Caco-2 (cell line): ENCODE measurements around the gene SIAH3. TPM values are rescaled to one million over a fixed set of nuclear protein-coding genes. Genes with fewer than 3 reads are reported as not detected.

ENCODE experiments used
- BruUV-seq: library from RNA; stranded (reverse); fragments of 400-500 nt; replicated peaks from 2 replicates; lab custom pipeline; 2021; lab: Mats Ljungman, UMichigan
- CTCF ChIA-PET: fragments of 300-600 bp; sonication (Branson Sonifier 250); formaldehyde crosslinking; loops from one replicate; lab custom pipeline; 2022; ENCODE audit warnings: antibody characterized with exemption; lab: Charles Lee
- POLR2A ChIA-PET: fragments of 300-600 bp; sonication (Branson Sonifier 250); formaldehyde crosslinking; loops from one replicate; lab custom pipeline; 2022; ENCODE audit warnings: antibody characterized with exemption; lab: Charles Lee
- DNase-seq, 2 experiments: peaks; one replicate each; pipeline versions ENCODE4 v3.0.0 to v3.0.0-alpha.2; 2020 to 2022
- H3K27me3 ChIP-seq: replicated peaks from 2 replicates; pipeline ENCODE4 v1.6.0; 2011; ENCODE audit warnings: low read length; ENCODE audit not compliant: control insufficient read depth, insufficient read depth
- H3K36me3 ChIP-seq: 2 replicates; pipeline ENCODE4 v1.5.1; 2011; ENCODE audit warnings: low read length; ENCODE audit not compliant: control insufficient read depth, insufficient read depth
- H3K4me1 ChIP-seq: fragments of 250-450 bp; sonication (Bioruptor Pico); 2 replicates; pipeline ENCODE4 v1.5.1; 2020; ENCODE audit warnings: mild to moderate bottlenecking
- H3K4me3 ChIP-seq: 2 replicates; pipeline ENCODE4 v1.5.1; 2011; ENCODE audit warnings: low read depth, mild to moderate bottlenecking, control low read depth, low read length
- H3K9me3 ChIP-seq: fragments of 250-450 bp; sonication (Bioruptor Pico); 2 replicates; pipeline ENCODE4 v1.5.1; 2020; ENCODE audit warnings: mild to moderate bottlenecking, moderate library complexity
- H3K27ac Mint-ChIP-seq: one replicate; pipeline ENCODE4 v1.8.0; 2022; ENCODE audit warnings: mixed read lengths; ENCODE audit not compliant: unreplicated experiment
- H3K27me3 Mint-ChIP-seq: one replicate; pipeline ENCODE4 v1.8.0; 2022; ENCODE audit warnings: mixed read lengths; ENCODE audit not compliant: insufficient read depth, unreplicated experiment
- H3K36me3 Mint-ChIP-seq: one replicate; pipeline ENCODE4 v1.8.0; 2022; ENCODE audit warnings: mild to moderate bottlenecking, mixed read lengths; ENCODE audit not compliant: insufficient read depth, unreplicated experiment
- H3K4me1 Mint-ChIP-seq: one replicate; pipeline ENCODE4 v1.8.0; 2022; ENCODE audit warnings: low read depth, mixed read lengths; ENCODE audit not compliant: unreplicated experiment
- H3K4me3 Mint-ChIP-seq: one replicate; pipeline ENCODE4 v1.8.0; 2022; ENCODE audit warnings: mild to moderate bottlenecking, moderate library complexity, mixed read lengths; ENCODE audit not compliant: unreplicated experiment
- H3K9me3 Mint-ChIP-seq: one replicate; pipeline ENCODE4 v1.8.0; 2022; ENCODE audit warnings: mixed read lengths; ENCODE audit not compliant: unreplicated experiment
- CTCF ChIP-seq, 2 experiments: fragments of 200-600 bp in 1 of 2; IDR thresholded peaks; 1 replicate in 1 of 2; 2 replicates in 1 of 2; pipeline versions ENCODE4 v1.5.1 to v1.8.0; 2011 to 2022; ENCODE audit warnings: antibody characterized with exemption in 1 of 2, control low read depth in 1 of 2, inconsistent platforms in 1 of 2, low read depth in 1 of 2, low read length in 1 of 2, mild to moderate bottlenecking in 1 of 2, moderate library complexity in 1 of 2; ENCODE audit not compliant: insufficient read depth in 1 of 2, severe bottlenecking in 1 of 2, unreplicated experiment in 1 of 2
- intact Hi-C: fragments of 100-400 bp; cut with micrococcal nuclease; formaldehyde crosslinking; loops from one replicate; pipeline ENCODE4 v1.10.0; 2022; ENCODE audit not compliant: unreplicated experiment
- total RNA-seq: library from RNA; stranded (reverse); gene quantifications from 2 replicates; pipeline ENCODE4 v1.2.3, GENCODE V29; 2022

SIAH3 gene
- total RNA-seq, 1 experiment from 2014 or later: not detected

GRCh38 chr13:45826731-45827130 lies 24.8 kb downstream of the SIAH3 start:
- CTCF ChIA-PET: interaction anchor here (0.6 kb wide), 1 partner anchor 19 kb away, joined by 3 read pairs; no protein-coding TSS in a partner anchor
- Mint-ChIP-seq H3K9me3 (no peaks in the 10 kb centered on the region), H3K27me3 (peaks cover 3% of the 10 kb centered on the region), H3K36me3 (no peaks in the 10 kb centered on the region), H3K4me1 (no peaks in the 10 kb centered on the region), H3K27ac (no peak overlapping the region), H3K4me3 (no peak overlapping the region)
- intact Hi-C loops: no loop called here
- no peak for TF ChIP-seq CTCF (IDR thresholded peaks at IDR 0.05; ENCODE audit: insufficient read depth in 1 of 2, low read depth in 1 of 2, low read length in 1 of 2, severe bottlenecking in 1 of 2, unreplicated experiment in 1 of 2)
- no peak overlapping the region for H3K4me3 ChIP-seq
- POLR2A ChIA-PET: no interaction called here
- H3K4me1 ChIP-seq: no peaks in the 10 kb centered on the region
- no TSS peak for BruUV-seq
- DNase-seq: no peak
- no peaks in the 10 kb centered on the region for H3K9me3 ChIP-seq
- no peaks in the 10 kb centered on the region for H3K27me3 ChIP-seq
- no peaks in the 10 kb centered on the region for H3K36me3 ChIP-seq

GRCh38 chr13:45825387-45825650 lies 26.2 kb downstream of the SIAH3 start:
- Mint-ChIP-seq H3K36me3 (no peaks in the 10 kb centered on the region), H3K9me3 (no peaks in the 10 kb centered on the region), H3K27me3 (no peaks in the 10 kb centered on the region), H3K4me3 (no peak overlapping the region), H3K27ac (no peak overlapping the region), H3K4me1 (no peaks in the 10 kb centered on the region)
- H3K36me3 ChIP-seq: no peaks in the 10 kb centered on the region
- no TSS peak for BruUV-seq
- intact Hi-C loops: no loop called here
- no peak overlapping the region for H3K4me3 ChIP-seq
- H3K4me1 ChIP-seq: no peaks in the 10 kb centered on the region
- TF ChIP-seq CTCF (IDR thresholded peaks at IDR 0.05; ENCODE audit: insufficient read depth in 1 of 2, low read depth in 1 of 2, low read length in 1 of 2, severe bottlenecking in 1 of 2, unreplicated experiment in 1 of 2): no peak
- POLR2A ChIA-PET: no interaction called here
- no peak for DNase-seq
- CTCF ChIA-PET: interaction anchor here (0.6 kb wide), 1 partner anchor 337 kb away, joined by 3 read pairs; no protein-coding TSS in a partner anchor
- no peaks in the 10 kb centered on the region for H3K9me3 ChIP-seq
- H3K27me3 ChIP-seq: no peaks in the 10 kb centered on the region

- H3K9me3 ChIP-seq: no peaks in the 10 kb centered on the region
- no peaks in the 10 kb centered on the region for H3K27me3 ChIP-seq
- H3K27ac Mint-ChIP-seq: no peak overlapping the region
- intact Hi-C loops: no loop called here
- H3K4me1 Mint-ChIP-seq: no peaks in the 10 kb centered on the region
- ChIA-PET CTCF (no interaction called here), POLR2A (no interaction called here)
- no peaks in the 10 kb centered on the region for H3K36me3 Mint-ChIP-seq
- BruUV-seq: no TSS peak
- H3K9me3 Mint-ChIP-seq: peaks cover 4% of the 10 kb centered on the region
- no peaks in the 10 kb centered on the region for H3K36me3 ChIP-seq
- TF ChIP-seq CTCF (IDR thresholded peaks at IDR 0.05; ENCODE audit: insufficient read depth in 1 of 2, low read depth in 1 of 2, low read length in 1 of 2, severe bottlenecking in 1 of 2, unreplicated experiment in 1 of 2): no peak
- H3K27me3 Mint-ChIP-seq: no peaks in the 10 kb centered on the region
- H3K4me1 ChIP-seq: no peaks in the 10 kb centered on the region
- DNase-seq: no peak
- no peak overlapping the region for H3K4me3 ChIP-seq
- no peak overlapping the region for H3K4me3 Mint-ChIP-seq
Observed at GRCh38 chr13:45823583-45823982, 28.0 kb downstream of the SIAH3 start.
